Panc1 (cell line): ENCODE results near the gene SMARCA5. TPM values are rescaled to one million over a fixed set of nuclear protein-coding genes. Genes with fewer than 3 reads are reported as not detected.

Source experiments
- ATAC-seq: fragments of 200-7000 bp; cut with Tn5 transposase; 2 replicates; pipeline ENCODE4 v1.9.1; 2020; ENCODE audit warnings: mild to moderate bottlenecking, moderate library complexity
- BruUV-seq: library from RNA; stranded (reverse); fragments of 400-500 nt; replicated peaks from 2 replicates; lab custom pipeline; 2021; lab: Mats Ljungman, UMichigan
- CTCF ChIA-PET: fragments of 300-600 bp; sonication (Branson Sonifier 250); formaldehyde crosslinking; loops from one replicate; lab custom pipeline; 2022; ENCODE audit warnings: antibody characterized with exemption; lab: Charles Lee
- POLR2A ChIA-PET: fragments of 300-600 bp; sonication (Branson Sonifier 250); formaldehyde crosslinking; loops from one replicate; lab custom pipeline; 2022; ENCODE audit warnings: antibody characterized with exemption; lab: Charles Lee
- DNase-seq: peaks from one replicate; pipeline ENCODE4 v3.0.0-alpha.2; 2010; ENCODE audit warnings: low read depth, low spot score
- H3K27ac ChIP-seq: 2 replicates; pipeline ENCODE4 v1.5.1; 2011; ENCODE audit warnings: mild to moderate bottlenecking, low read length, inconsistent platforms
- H3K27me3 ChIP-seq: fragments of 200-500 bp; sonication (Bioruptor generic); 2 replicates; pipeline ENCODE4 v1.6.0; 2014; ENCODE audit warnings: low read length, inconsistent platforms; ENCODE audit not compliant: control insufficient read depth, insufficient read depth
- H3K36me3 ChIP-seq: fragments of 200-500 bp; sonication (Bioruptor generic); 2 replicates; pipeline ENCODE4 v1.5.1; 2014; ENCODE audit warnings: inconsistent platforms, mild to moderate bottlenecking, low read length, moderate library complexity; ENCODE audit not compliant: control insufficient read depth, insufficient read depth
- H3K4me1 ChIP-seq: 2 replicates; pipeline ENCODE4 v1.5.1; 2011; ENCODE audit warnings: inconsistent platforms, mild to moderate bottlenecking, low read length, moderate library complexity; ENCODE audit not compliant: control insufficient read depth, insufficient read depth
- H3K4me3 ChIP-seq, 2 experiments: 2 replicates each; pipeline ENCODE4 v1.5.1; 2011 to 2012; ENCODE audit warnings: low read depth in 2 of 2, low read length in 2 of 2, mild to moderate bottlenecking in 2 of 2, inconsistent platforms in 1 of 2, moderate library complexity in 1 of 2
- H3K9me3 ChIP-seq: fragments of 200-500 bp; sonication (Bioruptor generic); 2 replicates; pipeline ENCODE4 v1.5.1; 2014; ENCODE audit warnings: low read depth, mild to moderate bottlenecking, inconsistent platforms, low read length, moderate library complexity; ENCODE audit not compliant: control insufficient read depth, insufficient read depth
- CTCF ChIP-seq: fragments of 450-650 bp; IDR thresholded peaks from 2 replicates; pipeline ENCODE4 v1.5.1; 2017; ENCODE audit warnings: mild to moderate bottlenecking
- POLR2AphosphoS5 ChIP-seq: IDR thresholded peaks from 2 replicates; pipeline ENCODE4 v1.6.1; 2012; ENCODE audit warnings: mild to moderate bottlenecking, low read depth, low read length, moderate library complexity
- SIN3A ChIP-seq: IDR thresholded peaks from 2 replicates; pipeline ENCODE4 v1.6.1; 2012; ENCODE audit warnings: low read depth, mild to moderate bottlenecking, low read length, moderate library complexity, borderline replicate concordance; ENCODE audit not compliant: insufficient read depth
- TCF7L2 ChIP-seq: IDR thresholded peaks from 2 replicates; pipeline ENCODE4 v1.6.1; 2011; ENCODE audit warnings: mild to moderate bottlenecking, low read depth, low read length, inconsistent platforms
- in situ Hi-C: cut with HindIII; loops from 2 replicates; pipeline ENCODE4 v1.10.0; 2016; ENCODE audit warnings: low sequenced_read_pairs, low pct_unique_long_range_greater_than_20kb
- intact Hi-C: fragments of 100-400 bp; cut with micrococcal nuclease; formaldehyde crosslinking; loops from one replicate; pipeline ENCODE4 v1.10.0; 2022; ENCODE audit not compliant: unreplicated experiment
- total RNA-seq: library from RNA; stranded (reverse); gene quantifications from one replicate; pipeline ENCODE4 v1.2.1, GENCODE V29; 2021; ENCODE audit not compliant: unreplicated experiment
- TF ChIP-seq, protein P1 (sequence below), 2 experiments: IDR thresholded peaks; 2 replicates each; pipeline ENCODE4 v1.6.1; 2011 to 2012; ENCODE audit warnings: low read depth in 2 of 2, control low read depth in 1 of 2, low read length in 1 of 2, mild to moderate bottlenecking in 1 of 2, moderate library complexity in 1 of 2; ENCODE audit not compliant: insufficient read depth in 1 of 2

SMARCA5 gene
- total RNA-seq, 1 experiment from 2014 or later, result 29.9 TPM

GRCh38 chr4:143599827-143600226 is 86.3 kb downstream of the SMARCA5 start:
- no peak for ATAC-seq
- no peak for DNase-seq
- Histone ChIP-seq H3K36me3 (no peaks in the 10 kb centered on the region), H3K4me1 (no peaks in the 10 kb centered on the region), H3K9me3 (no peaks in the 10 kb centered on the region), H3K4me3 (no peak overlapping the region), H3K27me3 (no peaks in the 10 kb centered on the region), H3K27ac (no peak overlapping the region)
- intact Hi-C loops (no loop called here), in situ Hi-C loops (no loop called here)
- POLR2A ChIA-PET, result no interaction called here
- no TSS peak for BruUV-seq
- CTCF ChIA-PET, result no interaction called here
- TF ChIP-seq SIN3A, result no peak
- TF ChIP-seq, protein P1, sequence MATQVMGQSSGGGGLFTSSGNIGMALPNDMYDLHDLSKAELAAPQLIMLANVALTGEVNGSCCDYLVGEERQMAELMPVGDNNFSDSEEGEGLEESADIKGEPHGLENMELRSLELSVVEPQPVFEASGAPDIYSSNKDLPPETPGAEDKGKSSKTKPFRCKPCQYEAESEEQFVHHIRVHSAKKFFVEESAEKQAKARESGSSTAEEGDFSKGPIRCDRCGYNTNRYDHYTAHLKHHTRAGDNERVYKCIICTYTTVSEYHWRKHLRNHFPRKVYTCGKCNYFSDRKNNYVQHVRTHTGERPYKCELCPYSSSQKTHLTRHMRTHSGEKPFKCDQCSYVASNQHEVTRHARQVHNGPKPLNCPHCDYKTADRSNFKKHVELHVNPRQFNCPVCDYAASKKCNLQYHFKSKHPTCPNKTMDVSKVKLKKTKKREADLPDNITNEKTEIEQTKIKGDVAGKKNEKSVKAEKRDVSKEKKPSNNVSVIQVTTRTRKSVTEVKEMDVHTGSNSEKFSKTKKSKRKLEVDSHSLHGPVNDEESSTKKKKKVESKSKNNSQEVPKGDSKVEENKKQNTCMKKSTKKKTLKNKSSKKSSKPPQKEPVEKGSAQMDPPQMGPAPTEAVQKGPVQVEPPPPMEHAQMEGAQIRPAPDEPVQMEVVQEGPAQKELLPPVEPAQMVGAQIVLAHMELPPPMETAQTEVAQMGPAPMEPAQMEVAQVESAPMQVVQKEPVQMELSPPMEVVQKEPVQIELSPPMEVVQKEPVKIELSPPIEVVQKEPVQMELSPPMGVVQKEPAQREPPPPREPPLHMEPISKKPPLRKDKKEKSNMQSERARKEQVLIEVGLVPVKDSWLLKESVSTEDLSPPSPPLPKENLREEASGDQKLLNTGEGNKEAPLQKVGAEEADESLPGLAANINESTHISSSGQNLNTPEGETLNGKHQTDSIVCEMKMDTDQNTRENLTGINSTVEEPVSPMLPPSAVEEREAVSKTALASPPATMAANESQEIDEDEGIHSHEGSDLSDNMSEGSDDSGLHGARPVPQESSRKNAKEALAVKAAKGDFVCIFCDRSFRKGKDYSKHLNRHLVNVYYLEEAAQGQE (IDR thresholded peaks at IDR 0.05; ENCODE audit: insufficient read depth in 1 of 2, low read depth in 2 of 2, low read length in 1 of 2), result no peak
- TF ChIP-seq POLR2AphosphoS5, result no peak
- no peak for TF ChIP-seq CTCF
- no peak for TF ChIP-seq TCF7L2

DNA sequence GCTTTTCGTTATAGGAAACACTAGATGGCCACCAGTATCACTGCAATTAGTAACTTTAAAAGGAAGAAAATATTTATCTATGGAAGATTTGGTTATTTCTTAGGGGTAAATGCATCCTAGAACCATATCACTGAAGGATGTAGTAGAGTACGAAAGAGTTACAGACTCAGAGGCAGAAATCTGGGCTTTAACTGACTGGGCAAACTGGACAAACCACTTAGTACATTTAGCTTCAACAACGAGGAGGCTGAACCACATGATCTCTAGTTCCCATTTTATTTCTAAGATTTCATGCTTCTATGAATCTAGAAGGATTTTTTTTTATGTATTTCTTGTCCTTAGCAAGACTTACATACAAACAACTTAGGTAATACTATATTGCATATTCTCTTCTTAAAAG is 93.0 kb downstream of the SMARCA5 start:
- DNase-seq (no peak), ATAC-seq (no peak)
- BruUV-seq, result no TSS peak
- Histone ChIP-seq H3K27ac (no peak overlapping the region), H3K9me3 (no peaks in the 10 kb centered on the region), H3K36me3 (no peaks in the 10 kb centered on the region), H3K27me3 (no peaks in the 10 kb centered on the region), H3K4me3 (no peak overlapping the region), H3K4me1 (no peaks in the 10 kb centered on the region)
- ChIA-PET CTCF (no interaction called here), POLR2A (no interaction called here)
- in situ Hi-C loops (no loop called here), intact Hi-C loops (no loop called here)
- TF ChIP-seq CTCF (no peak), TCF7L2 (no peak), SIN3A (no peak), POLR2AphosphoS5 (no peak)
- TF ChIP-seq, protein P1 (IDR thresholded peaks at IDR 0.05; ENCODE audit: insufficient read depth in 1 of 2, low read depth in 2 of 2, low read length in 1 of 2), result no peak

Other genes starting within 250 kb of the SMARCA5 start
- gene GAB1, start 176.8 kb upstream of the SMARCA5 start, total RNA-seq, result 2.8 TPM
- gene FREM3, start 187.0 kb downstream of the SMARCA5 start, total RNA-seq, result not detected